Suprapubic skin (tissue), 4 donors: ENCODE data around the gene POLR2I. TPM values are rescaled to one million over a fixed set of nuclear protein-coding genes. Genes with fewer than 3 reads are reported as not detected.

Source experiments
- DNase-seq, 2 donors: peaks; one replicate each; pipeline ENCODE4 v3.0.0-alpha.2; 2019; ENCODE audit warnings: low spot score in 2 of 2
- H3K27ac ChIP-seq: fragments of 200-600 bp; sonication (generic); one replicate; pipeline ENCODE4 v1.5.1; 2019
- H3K27me3 ChIP-seq: fragments of 200-600 bp; sonication (generic); one replicate; pipeline ENCODE4 v1.5.1; 2019
- H3K36me3 ChIP-seq: fragments of 200-600 bp; sonication (generic); one replicate; pipeline ENCODE4 v1.5.1; 2019
- H3K4me1 ChIP-seq: fragments of 200-600 bp; sonication (generic); one replicate; pipeline ENCODE4 v1.5.1; 2019
- H3K4me3 ChIP-seq: fragments of 200-600 bp; sonication (generic); one replicate; pipeline ENCODE4 v1.5.1; 2019; ENCODE audit warnings: mild to moderate bottlenecking
- H3K9me3 ChIP-seq: fragments of 200-600 bp; sonication (generic); one replicate; pipeline ENCODE4 v1.5.1; 2019
- CTCF ChIP-seq, 2 donors: fragments of 200-600 bp in 1 of 2; fragments of 450-650 bp in 1 of 2; sonication (generic) in 1 of 2; IDR thresholded peaks; one replicate each; pipeline ENCODE4 v1.5.1; 2016 to 2019; ENCODE audit warnings: antibody characterized with exemption in 2 of 2, mild to moderate bottlenecking in 1 of 2, moderate library complexity in 1 of 2
- EP300 ChIP-seq: sonication (generic); formaldehyde crosslinking; IDR thresholded peaks from one replicate; pipeline ENCODE4 v1.6.1; 2017; ENCODE audit warnings: antibody characterized with exemption
- POLR2A ChIP-seq, 2 donors: fragments of 450-650 bp; IDR thresholded peaks; one replicate each; pipeline ENCODE4 v1.6.1; 2017; ENCODE audit warnings: antibody characterized with exemption in 2 of 2, mild to moderate bottlenecking in 2 of 2, moderate library complexity in 2 of 2
- POLR2AphosphoS5 ChIP-seq, 3 donors: sonication (generic); formaldehyde crosslinking; IDR thresholded peaks; one replicate each; pipeline ENCODE4 v1.6.1; 2017; ENCODE audit warnings: antibody characterized with exemption in 3 of 3
- WGBS: methylation state at CpG from one replicate; pipeline ENCODE4 v1.1.5; 2018; 5-methylcytosine and 5-hydroxymethylcytosine counted together
- total RNA-seq, 4 donors: library from RNA; depleted of rRNA; stranded (reverse); fragments of >200 nt; gene quantifications; one replicate each; pipeline ENCODE4 v1.1.0, GENCODE V29; 2016

Gene POLR2I
- total RNA-seq, 4 donors from 2014 or later: 21.8 to 57.5 (median 31.3) TPM

GRCh38 chr19:36103040-36103626 is 11.5 kb downstream of the POLR2I start:
- DNase-seq: no peak
- H3K27me3 ChIP-seq: no peaks in the 10 kb centered on the region
- H3K36me3 ChIP-seq: peaks cover 5% of the 10 kb centered on the region
- no peak overlapping the region for H3K4me3 ChIP-seq
- TF ChIP-seq CTCF (IDR thresholded peaks at IDR 0.05): no peak
- TF ChIP-seq POLR2AphosphoS5 (IDR thresholded peaks at IDR 0.05): no peak
- no peak for TF ChIP-seq EP300
- no peak for TF ChIP-seq POLR2A (IDR thresholded peaks at IDR 0.05)
- WGBS: 89% methylated on average over 24 of the region's 24 CpGs
- peaks cover 26% of the 10 kb centered on the region for H3K4me1 ChIP-seq
- no peaks in the 10 kb centered on the region for H3K9me3 ChIP-seq
- H3K27ac ChIP-seq: no peak overlapping the region

GRCh38 chr19:36101550-36102327 is 12.9 kb downstream of the POLR2I start:
- Histone ChIP-seq H3K27ac (peak overlapping the region; percentile 64), H3K36me3 (peaks cover 4% of the 10 kb centered on the region), H3K4me3 (no peak overlapping the region), H3K4me1 (peaks cover 26% of the 10 kb centered on the region), H3K9me3 (no peaks in the 10 kb centered on the region), H3K27me3 (no peaks in the 10 kb centered on the region)
- TF ChIP-seq POLR2AphosphoS5 (IDR thresholded peaks at IDR 0.05) (no peak), POLR2A (IDR thresholded peaks at IDR 0.05) (no peak), EP300 (no peak), CTCF (IDR thresholded peaks at IDR 0.05) (no peak)
- 57% methylated on average over 25 of the region's 27 CpGs for WGBS
- no peak for DNase-seq

- Histone ChIP-seq H3K36me3 (no peaks in the 10 kb centered on the region), H3K4me3 (no peak overlapping the region), H3K9me3 (no peaks in the 10 kb centered on the region), H3K27ac (peak overlapping the region; percentile 64), H3K27me3 (no peaks in the 10 kb centered on the region), H3K4me1 (peaks cover 26% of the 10 kb centered on the region)
- no peak for TF ChIP-seq POLR2A (IDR thresholded peaks at IDR 0.05)
- no peak for TF ChIP-seq POLR2AphosphoS5 (IDR thresholded peaks at IDR 0.05)
- no peak for TF ChIP-seq CTCF (IDR thresholded peaks at IDR 0.05)
- no peak for TF ChIP-seq EP300
- DNase-seq: no peak
- 33% methylated on average over 2 of the region's 5 CpGs for WGBS
Measured at GRCh38 chr19:36100476-36100875, 14.2 kb downstream of the POLR2I start.

- Histone ChIP-seq H3K4me1 (peaks cover 26% of the 10 kb centered on the region), H3K9me3 (no peaks in the 10 kb centered on the region), H3K36me3 (no peaks in the 10 kb centered on the region), H3K4me3 (no peak overlapping the region), H3K27ac (no peak overlapping the region), H3K27me3 (no peaks in the 10 kb centered on the region)
- WGBS: 88% methylated on average over 19 of the region's 19 CpGs
- no peak for DNase-seq
- TF ChIP-seq EP300 (no peak), CTCF (IDR thresholded peaks at IDR 0.05) (no peak), POLR2AphosphoS5 (IDR thresholded peaks at IDR 0.05) (no peak), POLR2A (IDR thresholded peaks at IDR 0.05) (no peak)
Measured at GRCh38 chr19:36099166-36099785, 15.4 kb downstream of the POLR2I start.

GRCh38 chr19:36097036-36097435 is 17.6 kb downstream of the POLR2I start:
- no peaks in the 10 kb centered on the region for H3K36me3 ChIP-seq
- no peak for DNase-seq
- WGBS: 73% methylated on average over 6 of the region's 6 CpGs
- TF ChIP-seq POLR2AphosphoS5 (IDR thresholded peaks at IDR 0.05) (no peak), EP300 (no peak), POLR2A (IDR thresholded peaks at IDR 0.05) (no peak), CTCF (IDR thresholded peaks at IDR 0.05) (no peak)
- peak overlapping the region; percentile 68 for H3K27ac ChIP-seq
- no peaks in the 10 kb centered on the region for H3K9me3 ChIP-seq
- no peaks in the 10 kb centered on the region for H3K27me3 ChIP-seq
- H3K4me1 ChIP-seq: peaks cover 23% of the 10 kb centered on the region
- no peak overlapping the region for H3K4me3 ChIP-seq
